ELF-1 (cell line): Measurements from ENCODE around the gene TSC22D1.

Source experiments
- DNase-seq: peaks from one replicate; pipeline ENCODE4 v3.0.0-alpha.2; 2016; ENCODE audit warnings: low read depth, low spot score

The TSC22D1 gene

GRCh38 chr13:44383945-44384344 is 192.2 kb downstream of the TSC22D1 start:
- DNase-seq, result no peak

- DNase-seq, result no peak
These were observed 193.4 kb downstream of the TSC22D1 start for GRCh38 chr13:44382635-44383145.
